GM18499 (cell line): ENCODE measurements around the gene ZNF219.
"Not testable (repeated sequence)": the region's sequence is repeated elsewhere in the genome, so short reads cannot be mapped to it uniquely, and the experiment has no call there.

Experiments used
- ATAC-seq: cut with Tn5 transposase; IDR thresholded peaks from one replicate; pipeline ENCODE4 v1.9.1; 2021; ENCODE audit warnings: moderate number of reproducible peaks; ENCODE audit not compliant: insufficient read depth, unreplicated experiment

Gene ZNF219

DNA sequence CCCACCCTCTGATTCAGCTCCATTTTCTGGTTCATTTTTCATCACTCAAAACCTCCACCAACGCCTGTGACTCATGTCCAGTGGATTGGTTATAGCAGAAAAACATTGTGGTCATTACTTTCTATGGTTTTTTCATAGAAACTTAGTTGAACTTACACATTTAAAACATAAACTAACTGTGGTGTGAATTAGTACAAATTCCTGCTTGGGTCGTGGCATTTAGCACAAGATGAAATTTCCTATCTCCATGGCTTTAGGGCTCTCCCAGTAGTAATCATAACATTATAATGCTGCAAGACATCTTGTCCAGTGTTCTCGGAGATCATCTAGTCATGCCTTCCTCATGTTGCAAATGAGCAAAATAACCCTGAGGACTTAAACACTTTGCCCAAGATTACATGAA lies 49.2 kb downstream of the ZNF219 start:
- no peak for ATAC-seq

DNA sequence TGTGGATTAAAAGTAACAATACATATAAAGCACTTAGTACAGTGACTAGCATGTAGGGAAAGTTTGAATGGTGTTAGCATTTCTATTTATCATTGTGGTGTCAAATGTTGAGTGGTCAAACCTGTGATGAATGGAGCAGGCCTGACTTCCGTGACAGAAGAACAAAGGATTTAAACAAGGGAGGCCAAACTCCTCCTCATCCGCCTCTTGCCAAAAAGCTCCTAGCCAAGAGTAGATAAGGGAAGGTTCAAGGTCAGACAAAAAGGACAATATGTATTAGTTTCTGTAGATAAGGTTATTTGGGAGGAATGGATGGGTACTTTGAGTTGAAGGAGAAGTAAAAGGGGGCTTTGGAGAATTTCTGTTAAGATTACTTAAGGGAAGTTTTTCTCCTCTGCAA lies 49.8 kb downstream of the ZNF219 start:
- ATAC-seq = no peak

DNA sequence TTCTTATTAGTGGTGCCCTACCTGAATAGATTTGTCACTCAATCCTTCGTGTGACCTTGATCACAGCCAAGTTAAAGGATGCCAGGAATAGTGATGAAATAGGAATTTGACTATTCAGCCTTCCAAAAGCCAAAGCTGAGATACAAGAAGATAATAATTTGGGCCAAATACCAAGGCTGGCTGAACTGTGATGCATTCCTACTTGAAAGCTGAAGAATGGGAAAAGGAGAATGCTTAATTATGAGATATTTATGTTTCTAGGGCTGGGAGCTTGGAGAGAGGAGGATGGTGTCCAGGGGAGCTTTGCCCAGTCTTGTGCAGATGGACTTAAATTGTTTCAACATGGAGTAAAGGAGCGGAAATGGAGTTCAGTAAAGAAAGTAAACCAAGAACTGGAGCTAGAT lies 51.1 kb downstream of the ZNF219 start:
- ATAC-seq = no peak

DNA sequence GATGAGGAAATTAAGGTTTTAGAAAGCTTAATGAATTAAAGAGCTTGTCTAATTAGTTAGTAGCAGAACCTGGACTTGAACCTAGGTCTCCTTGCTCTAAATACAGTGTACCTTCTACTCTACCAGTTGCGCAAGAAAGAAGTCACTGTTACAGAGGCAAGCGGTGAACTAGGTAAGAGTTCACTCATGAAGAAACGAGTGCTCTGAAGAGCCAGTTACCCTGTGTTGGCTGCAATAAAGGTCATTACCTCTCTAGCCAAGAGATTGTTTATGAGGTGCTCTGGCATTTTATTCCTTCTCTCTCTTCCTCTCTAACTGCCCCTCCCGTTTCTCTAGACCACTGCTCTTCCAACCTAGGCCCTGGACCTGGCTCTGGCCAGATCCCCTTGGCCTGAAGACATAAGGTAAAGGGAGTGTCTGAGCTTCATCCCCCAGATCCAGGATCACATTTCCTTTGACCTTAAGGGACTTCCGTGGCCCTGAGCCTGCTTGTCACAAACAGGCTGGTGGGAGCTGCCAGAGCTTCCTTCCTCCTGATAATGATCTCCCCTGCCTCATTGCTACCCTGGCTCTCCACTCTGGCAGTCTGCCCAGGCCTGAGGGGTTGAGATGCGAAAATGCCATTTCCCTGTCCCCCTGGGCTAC lies 54.4 kb downstream of the ZNF219 start:
- ATAC-seq = no peak

DNA sequence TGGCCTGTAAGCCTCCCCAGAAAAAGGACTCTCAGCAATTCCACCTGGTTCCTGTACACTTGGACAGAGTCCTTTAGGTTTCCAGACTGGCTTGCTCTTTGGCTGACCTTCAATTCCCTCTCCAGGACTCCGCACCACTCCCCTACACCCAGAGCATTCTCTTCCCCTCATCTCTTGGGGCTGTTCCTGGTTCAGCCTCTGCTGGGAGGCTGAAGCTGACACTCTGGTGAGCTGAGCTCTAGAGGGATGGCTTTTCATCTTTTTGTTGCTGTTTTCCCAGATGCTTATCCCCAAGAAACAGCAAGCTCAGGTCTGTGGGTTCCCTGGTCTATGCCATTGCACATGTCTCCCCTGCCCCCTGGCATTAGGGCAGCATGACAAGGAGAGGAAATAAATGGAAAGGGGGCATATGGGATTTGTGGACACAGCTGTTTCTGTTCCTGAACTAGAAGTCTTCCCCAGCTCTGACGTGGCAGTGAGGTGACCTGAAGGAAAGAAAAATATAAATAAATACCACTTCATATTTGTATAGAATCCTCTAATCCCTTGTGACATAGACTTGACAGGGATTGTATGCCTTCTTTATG lies 55.0 kb downstream of the ZNF219 start:
- no peak for ATAC-seq

DNA sequence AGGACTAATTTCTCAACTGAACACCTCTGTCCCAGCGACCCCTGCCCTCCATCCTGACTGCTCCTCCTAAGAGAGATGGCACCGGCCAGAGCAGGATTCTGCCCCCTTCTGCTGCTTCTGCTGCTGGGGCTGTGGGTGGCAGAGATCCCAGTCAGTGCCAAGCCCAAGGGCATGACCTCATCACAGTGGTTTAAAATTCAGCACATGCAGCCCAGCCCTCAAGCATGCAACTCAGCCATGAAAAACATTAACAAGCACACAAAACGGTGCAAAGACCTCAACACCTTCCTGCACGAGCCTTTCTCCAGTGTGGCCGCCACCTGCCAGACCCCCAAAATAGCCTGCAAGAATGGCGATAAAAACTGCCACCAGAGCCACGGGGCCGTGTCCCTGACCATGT lies 55.5 kb downstream of the ZNF219 start:
- ATAC-seq = no peak

DNA sequence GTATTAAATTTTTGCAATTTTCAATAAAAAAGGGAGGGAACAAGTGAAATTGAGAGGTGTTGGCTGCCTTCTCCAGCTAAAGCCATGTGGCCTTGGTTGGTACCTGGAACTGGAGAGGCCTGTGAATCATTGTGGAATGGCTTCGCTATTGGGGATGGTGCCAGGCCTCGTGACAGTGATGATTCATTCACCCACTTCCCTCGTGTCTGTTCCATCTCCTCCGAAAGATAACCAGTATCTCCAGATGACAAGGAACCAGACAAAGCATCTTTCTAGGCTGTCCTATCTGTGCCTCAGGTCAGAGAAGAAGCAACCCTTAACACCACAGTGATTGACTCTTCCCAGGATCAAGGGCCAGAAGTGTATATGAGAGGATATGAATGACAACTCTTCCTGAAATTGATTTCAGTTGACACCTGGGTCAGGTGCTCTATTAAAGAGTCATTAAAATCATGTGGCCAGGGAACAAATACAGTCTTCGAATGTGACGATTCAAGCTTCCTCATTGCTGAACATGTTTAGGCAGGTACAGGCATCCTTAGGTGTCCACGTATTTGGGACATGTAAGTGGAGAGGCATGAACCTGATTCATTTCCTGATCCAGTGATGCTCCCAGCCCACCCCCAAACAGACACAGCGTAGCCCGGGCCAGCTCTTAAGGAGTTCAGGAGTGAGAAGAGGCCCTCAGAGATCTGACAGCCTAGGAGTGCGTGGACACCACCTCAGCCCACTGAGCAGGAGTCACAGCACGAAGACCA lies 56.6 kb downstream of the ZNF219 start, which contains the start of gene RNASE7:
TSS of gene RNASE7 (plus strand) at position 687 of the 758 bp plus-strand sequence. CDS start 631 bp downstream, outside the sequence.
- ATAC-seq = no peak

DNA sequence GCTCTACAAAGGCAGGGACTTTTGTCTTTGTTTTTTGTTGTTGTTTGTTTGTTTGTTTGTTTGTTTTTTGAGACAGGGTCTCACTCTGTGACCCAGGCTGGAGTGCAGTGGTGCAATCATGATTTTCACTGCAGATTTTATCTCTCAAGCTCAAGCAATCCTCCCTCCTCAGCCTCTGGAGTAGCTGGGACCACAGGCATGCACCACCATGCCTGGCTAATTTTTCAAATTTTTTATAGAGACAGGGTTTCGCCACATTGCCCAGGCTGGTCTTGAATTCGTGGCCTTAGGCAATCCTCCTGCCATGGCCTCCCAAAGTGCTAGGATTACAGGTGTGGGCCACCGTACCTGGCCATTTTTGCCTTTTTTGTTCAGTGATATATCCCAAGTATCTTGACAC lies 57.5 kb downstream of the ZNF219 start:
- not testable (repeated sequence) for ATAC-seq

DNA sequence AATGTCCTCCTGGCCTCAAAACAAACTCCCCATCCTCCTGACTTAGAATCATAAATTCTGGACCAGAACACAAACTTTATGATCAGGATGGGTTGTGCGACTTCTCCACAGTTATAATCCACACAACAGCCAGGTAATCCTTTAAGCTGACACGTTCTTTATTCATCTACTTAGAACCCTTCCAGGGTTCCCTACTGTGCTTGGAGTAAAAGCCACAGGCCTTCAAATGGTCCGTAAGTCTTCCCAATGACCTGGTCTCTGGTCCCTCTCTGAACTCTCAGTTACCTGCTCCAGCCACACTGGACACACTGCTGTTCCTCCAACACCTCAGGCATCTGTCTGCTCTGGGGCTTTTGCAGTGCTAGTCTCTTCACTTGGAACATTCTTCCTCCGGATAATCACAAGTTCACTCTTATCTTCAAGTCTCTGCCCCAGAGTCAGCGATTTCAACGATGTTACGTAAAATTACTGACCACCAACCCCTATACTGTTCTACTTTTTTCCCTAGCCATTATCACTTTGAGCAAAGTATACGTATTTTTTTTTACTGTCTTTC lies 58.0 kb downstream of the ZNF219 start:
- no peak for ATAC-seq
